Pancreas (tissue), 10 donors: Measurements from ENCODE around the gene ADAMTS6. TPM values are rescaled to one million over a fixed set of nuclear protein-coding genes. Genes with fewer than 3 reads are reported as not detected.

ENCODE experiments used
- ATAC-seq, 4 donors: fragments of 200-7000 bp; cut with Tn5 transposase; one replicate each; pipeline versions ENCODE4 v1.8.0 to v1.9.1; 2020; ENCODE audit warnings: mild to moderate bottlenecking in 4 of 4, moderate library complexity in 4 of 4
- DNase-seq, 6 donors: peaks; one replicate each; pipeline ENCODE4 v3.0.0-alpha.2; 2020
- FAIRE-seq: peaks from 2 replicates; lab custom pipeline; 2012; peaks lifted over from hg19 to GRCh38; lab: Jason Lieb, UNC
- H3K27ac ChIP-seq, 4 donors: fragments of 200-600 bp; sonication (generic); 1 replicate in 3 of 4; 2 replicates in 1 of 4; pipeline versions ENCODE4 v1.5.0 to v1.8.0; 2020
- H3K27me3 ChIP-seq, 4 donors: fragments of 200-600 bp; one replicate each; pipeline ENCODE4 v1.8.0; 2021
- H3K36me3 ChIP-seq, 3 donors: fragments of 200-600 bp; sonication (generic) in 1 of 3; one replicate each; pipeline versions ENCODE4 v1.5.0 to v1.8.0; 2020 to 2021
- H3K4me1 ChIP-seq, 3 donors: fragments of 200-600 bp; one replicate each; pipeline ENCODE4 v1.8.0; 2021
- H3K4me3 ChIP-seq, 4 donors: fragments of 200-600 bp; sonication (generic) in 2 of 4; one replicate each; pipeline versions ENCODE4 v1.5.0 to v1.8.0; 2020 to 2021
- H3K9me3 ChIP-seq, 4 donors: fragments of 200-600 bp; one replicate each; pipeline ENCODE4 v1.8.0; 2021
- WGBS, 2 donors: extraction: QIAGEN DNeasy Blood & Tissue Kit; methylation state at CpG; one replicate each; pipeline ENCODE4 v1.1.7; 2013; 5-methylcytosine and 5-hydroxymethylcytosine counted together
- intact Hi-C, 3 donors: fragments of 100-400 bp; cut with DNase I; formaldehyde crosslinking; loops; one replicate each; pipeline versions ENCODE4 v1.11.1 to v1.14.2; 2022
- polyA plus RNA-seq, 2 donors: library from polyadenylated mRNA; stranded (reverse); fragments of 200-250 nt; gene quantifications; one replicate each; pipeline ENCODE4 v1.2.3, GENCODE V29; 2013
- total RNA-seq, 6 donors: library from RNA; stranded (reverse); fragmentation: NEBNext Ultra II Directional in 4 of 6; extraction: Animal tissue kit (Norgen Biotek cat#: 25700) in 4 of 6; gene quantifications; one replicate each; pipeline versions ENCODE4 v1.2.1 to v1.2.4, GENCODE V29; 2021 to 2023
- TF ChIP-seq, protein P1 (sequence below), 4 donors: fragments of 200-600 bp; sonication (generic) in 3 of 4; IDR thresholded peaks; one replicate each; pipeline versions ENCODE4 v1.5.0 to v1.8.0; 2021; ENCODE audit warnings: antibody characterized with exemption in 4 of 4
- donor health status: healthy with polysubstance abuse.
- donor health status: DM: no; HTN: no; CAD: no; lungs with moderate emphysema.
- donor health status: DM: no; HTN: no; CAD: no.
- donor health status: control.
- donor health status: control.
- donor health status: Bipolar disorder and iron deficiency.
- donor health status: DM: yes; HTN: yes; CAD: no.
- donor health status: DM: no; HTN: no; CAD: no.
- donor health status: DM: no; HTN: no; CAD: no.
- donor health status: DM: yes; HTN: yes; CAD: no.

ADAMTS6 gene
- total and polyA plus RNA-seq, 8 donors = 0.14 to 0.70 (median 0.30) TPM

GRCh38 chr5:65264420-65264819 lies 217.3 kb downstream of the ADAMTS6 start:
- Histone ChIP-seq H3K4me1 (no peaks in the 10 kb centered on the region), H3K27ac (no peak overlapping the region), H3K9me3 (no peaks in the 10 kb centered on the region), H3K36me3 (no peaks in the 10 kb centered on the region), H3K27me3 (no peaks in the 10 kb centered on the region), H3K4me3 (no peak overlapping the region)
- DNase-seq (no peak), FAIRE-seq (no peak), ATAC-seq (no peak)
- intact Hi-C loops = no loop called here
- TF ChIP-seq, protein P1, sequence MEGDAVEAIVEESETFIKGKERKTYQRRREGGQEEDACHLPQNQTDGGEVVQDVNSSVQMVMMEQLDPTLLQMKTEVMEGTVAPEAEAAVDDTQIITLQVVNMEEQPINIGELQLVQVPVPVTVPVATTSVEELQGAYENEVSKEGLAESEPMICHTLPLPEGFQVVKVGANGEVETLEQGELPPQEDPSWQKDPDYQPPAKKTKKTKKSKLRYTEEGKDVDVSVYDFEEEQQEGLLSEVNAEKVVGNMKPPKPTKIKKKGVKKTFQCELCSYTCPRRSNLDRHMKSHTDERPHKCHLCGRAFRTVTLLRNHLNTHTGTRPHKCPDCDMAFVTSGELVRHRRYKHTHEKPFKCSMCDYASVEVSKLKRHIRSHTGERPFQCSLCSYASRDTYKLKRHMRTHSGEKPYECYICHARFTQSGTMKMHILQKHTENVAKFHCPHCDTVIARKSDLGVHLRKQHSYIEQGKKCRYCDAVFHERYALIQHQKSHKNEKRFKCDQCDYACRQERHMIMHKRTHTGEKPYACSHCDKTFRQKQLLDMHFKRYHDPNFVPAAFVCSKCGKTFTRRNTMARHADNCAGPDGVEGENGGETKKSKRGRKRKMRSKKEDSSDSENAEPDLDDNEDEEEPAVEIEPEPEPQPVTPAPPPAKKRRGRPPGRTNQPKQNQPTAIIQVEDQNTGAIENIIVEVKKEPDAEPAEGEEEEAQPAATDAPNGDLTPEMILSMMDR (IDR thresholded peaks at IDR 0.05) = no peak
- WGBS, 2 donors = 15 to 18% methylated on average over 1 of the region's 1 CpG

- TF ChIP-seq, protein P1 (IDR thresholded peaks at IDR 0.05) = no peak
- no peak for FAIRE-seq
- intact Hi-C loops = no loop called here
- no peak for ATAC-seq
- Histone ChIP-seq H3K4me1 (no peaks in the 10 kb centered on the region), H3K36me3 (no peaks in the 10 kb centered on the region), H3K27ac (no peak overlapping the region), H3K4me3 (no peak overlapping the region), H3K9me3 (no peaks in the 10 kb centered on the region), H3K27me3 (no peaks in the 10 kb centered on the region)
- DNase-seq = no peak
- WGBS, 2 donors = 70 to 79% methylated on average over 3 of the region's 3 CpGs
Measured at GRCh38 chr5:65263321-65263720, 218.4 kb downstream of the ADAMTS6 start.

DNA sequence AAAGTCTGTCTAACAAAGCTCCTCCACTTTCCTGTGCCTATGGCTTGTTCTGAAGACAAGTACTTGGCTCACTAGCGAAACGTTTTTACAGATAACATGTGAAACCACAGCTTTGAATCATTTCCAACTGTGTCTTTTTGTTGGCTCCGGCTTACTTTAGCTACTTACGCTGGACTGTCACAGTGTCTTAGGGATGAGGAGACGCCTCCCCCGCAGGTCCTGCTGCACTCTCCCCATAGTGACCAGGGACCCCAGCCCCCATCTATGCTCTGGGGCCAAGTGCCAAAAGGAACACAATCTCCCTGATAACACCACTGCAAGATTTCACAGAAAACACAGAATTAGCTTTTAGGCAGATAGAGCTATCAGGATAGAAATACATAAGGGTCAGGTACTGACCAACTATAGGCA lies 219.1 kb downstream of the ADAMTS6 start:
- ATAC-seq = peak in 2 of 4 donors; percentile 20 to 36
- no peak for DNase-seq
- no peak for FAIRE-seq
- no peak overlapping the region for H3K4me3 ChIP-seq
- no peaks in the 10 kb centered on the region for H3K4me1 ChIP-seq
- no peak overlapping the region for H3K27ac ChIP-seq
- WGBS, 2 donors = 13 to 26% methylated on average over 6 of the region's 6 CpGs
- H3K27me3 ChIP-seq = no peaks in the 10 kb centered on the region
- no peaks in the 10 kb centered on the region for H3K9me3 ChIP-seq
- TF ChIP-seq, protein P1 (IDR thresholded peaks at IDR 0.05) = no peak
- no peaks in the 10 kb centered on the region for H3K36me3 ChIP-seq
- intact Hi-C loops = no loop called here

DNA sequence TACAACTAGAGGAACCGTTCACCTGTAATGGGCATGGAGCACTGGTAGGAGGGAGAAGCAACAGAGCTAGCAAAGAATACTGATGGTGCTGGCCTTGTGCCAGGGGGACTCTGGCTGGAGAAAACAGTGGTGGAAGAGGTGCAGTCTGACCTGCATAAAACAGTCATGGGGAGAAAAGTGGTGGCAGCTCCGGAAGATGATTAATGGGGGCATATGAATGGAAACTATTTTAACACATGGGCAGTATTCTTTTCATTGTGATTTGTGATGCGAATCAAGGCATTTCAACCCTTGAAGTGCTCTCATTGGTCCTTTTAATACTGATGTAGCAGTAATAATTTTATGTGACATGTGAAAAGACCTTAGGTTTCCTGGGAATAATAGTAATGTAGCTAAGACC lies 219.6 kb downstream of the ADAMTS6 start:
- DNase-seq (peak in 2 of 6 donors; percentile 17 to 54), ATAC-seq (no peak), FAIRE-seq (no peak)
- Histone ChIP-seq H3K36me3 (no peaks in the 10 kb centered on the region), H3K27me3 (no peaks in the 10 kb centered on the region), H3K9me3 (no peaks in the 10 kb centered on the region), H3K27ac (no peak overlapping the region), H3K4me3 (no peak overlapping the region), H3K4me1 (no peaks in the 10 kb centered on the region)
- intact Hi-C loops = no loop called here
- WGBS, 2 donors = 74 to 80% methylated on average over 3 of the region's 3 CpGs
- TF ChIP-seq, protein P1 (IDR thresholded peaks at IDR 0.05) = no peak

GRCh38 chr5:65261499-65261898 lies 220.2 kb downstream of the ADAMTS6 start:
- Histone ChIP-seq H3K27ac (no peak overlapping the region), H3K36me3 (no peaks in the 10 kb centered on the region), H3K4me1 (no peaks in the 10 kb centered on the region), H3K27me3 (no peaks in the 10 kb centered on the region), H3K9me3 (no peaks in the 10 kb centered on the region), H3K4me3 (no peak overlapping the region)
- intact Hi-C loops = no loop called here
- no peak for DNase-seq
- ATAC-seq = no peak
- TF ChIP-seq, protein P1 (IDR thresholded peaks at IDR 0.05) = no peak
- no peak for FAIRE-seq
- 55 to 69% methylated on average over 1 of the region's 1 CpG for WGBS, 2 donors
